Nephron progenitor cell (in vitro differentiated cells): ENCODE results near the gene KCNMA1.

Experiments used
- DNase-seq: peaks from one replicate; pipeline ENCODE4 v3.0.0; 2021
- H3K27ac Mint-ChIP-seq: 2 replicates; pipeline ENCODE4 v1.8.0; 2021; ENCODE audit warnings: mild to moderate bottlenecking, moderate library complexity, mixed read lengths
- H3K27me3 Mint-ChIP-seq: 2 replicates; pipeline ENCODE4 v1.8.0; 2021; ENCODE audit warnings: mild to moderate bottlenecking, low read depth, mixed read lengths; ENCODE audit not compliant: poor library complexity
- H3K36me3 Mint-ChIP-seq: 2 replicates; pipeline ENCODE4 v1.8.0; 2021; ENCODE audit warnings: low read depth, mixed read lengths
- H3K4me1 Mint-ChIP-seq: 2 replicates; pipeline ENCODE4 v1.8.0; 2021; ENCODE audit warnings: mixed read lengths
- H3K4me3 Mint-ChIP-seq: 2 replicates; pipeline ENCODE4 v1.8.0; 2021; ENCODE audit warnings: mild to moderate bottlenecking, moderate library complexity, mixed read lengths
- H3K9me3 Mint-ChIP-seq: 2 replicates; pipeline ENCODE4 v1.8.0; 2021; ENCODE audit warnings: mild to moderate bottlenecking, moderate library complexity, mixed read lengths
- TF ChIP-seq, protein P1 (sequence below): fragments of 200-600 bp; sonication (generic); IDR thresholded peaks from 2 replicates; pipeline ENCODE4 v1.5.0; 2021; ENCODE audit warnings: antibody characterized with exemption

The KCNMA1 gene

DNA sequence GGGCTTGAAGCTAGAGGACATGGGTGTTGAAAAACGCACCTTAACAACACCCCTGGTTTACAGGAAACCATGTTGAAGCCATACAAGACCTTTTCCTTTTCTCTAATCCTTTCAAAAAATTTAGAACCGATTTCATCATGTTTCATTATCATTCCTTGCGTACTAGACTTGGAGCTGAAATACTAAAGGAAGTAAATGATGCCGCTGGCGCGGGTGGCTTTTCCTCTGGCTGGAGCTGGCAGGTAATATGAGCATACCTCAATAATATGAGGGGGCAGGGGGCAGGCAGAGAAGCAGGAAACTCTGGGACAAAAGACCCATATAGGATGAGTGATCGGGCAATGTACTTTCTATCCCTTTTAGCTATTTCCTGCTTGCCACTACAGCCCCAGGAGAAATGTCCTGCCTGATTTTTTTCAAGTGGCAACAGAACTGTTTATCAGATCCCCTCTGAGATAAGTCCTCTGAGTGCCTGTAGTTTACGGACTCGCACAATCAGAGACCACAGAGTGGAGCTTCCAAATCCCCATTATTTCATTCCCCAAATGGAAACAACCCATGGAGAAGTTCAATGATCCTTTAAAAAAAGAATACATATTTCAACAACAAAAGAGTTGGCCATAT, 450.1 kb downstream of the KCNMA1 start:
- peak overlapping the region; percentile 28 for H3K27ac Mint-ChIP-seq
- H3K4me3 Mint-ChIP-seq: no peak overlapping the region
- peaks cover 15% of the 10 kb centered on the region for H3K4me1 Mint-ChIP-seq
- H3K36me3 Mint-ChIP-seq: no peaks in the 10 kb centered on the region
- H3K9me3 Mint-ChIP-seq: no peaks in the 10 kb centered on the region
- H3K27me3 Mint-ChIP-seq: peaks cover 5% of the 10 kb centered on the region
- TF ChIP-seq, protein P1, sequence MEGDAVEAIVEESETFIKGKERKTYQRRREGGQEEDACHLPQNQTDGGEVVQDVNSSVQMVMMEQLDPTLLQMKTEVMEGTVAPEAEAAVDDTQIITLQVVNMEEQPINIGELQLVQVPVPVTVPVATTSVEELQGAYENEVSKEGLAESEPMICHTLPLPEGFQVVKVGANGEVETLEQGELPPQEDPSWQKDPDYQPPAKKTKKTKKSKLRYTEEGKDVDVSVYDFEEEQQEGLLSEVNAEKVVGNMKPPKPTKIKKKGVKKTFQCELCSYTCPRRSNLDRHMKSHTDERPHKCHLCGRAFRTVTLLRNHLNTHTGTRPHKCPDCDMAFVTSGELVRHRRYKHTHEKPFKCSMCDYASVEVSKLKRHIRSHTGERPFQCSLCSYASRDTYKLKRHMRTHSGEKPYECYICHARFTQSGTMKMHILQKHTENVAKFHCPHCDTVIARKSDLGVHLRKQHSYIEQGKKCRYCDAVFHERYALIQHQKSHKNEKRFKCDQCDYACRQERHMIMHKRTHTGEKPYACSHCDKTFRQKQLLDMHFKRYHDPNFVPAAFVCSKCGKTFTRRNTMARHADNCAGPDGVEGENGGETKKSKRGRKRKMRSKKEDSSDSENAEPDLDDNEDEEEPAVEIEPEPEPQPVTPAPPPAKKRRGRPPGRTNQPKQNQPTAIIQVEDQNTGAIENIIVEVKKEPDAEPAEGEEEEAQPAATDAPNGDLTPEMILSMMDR: no peak
- no peak for DNase-seq

DNA sequence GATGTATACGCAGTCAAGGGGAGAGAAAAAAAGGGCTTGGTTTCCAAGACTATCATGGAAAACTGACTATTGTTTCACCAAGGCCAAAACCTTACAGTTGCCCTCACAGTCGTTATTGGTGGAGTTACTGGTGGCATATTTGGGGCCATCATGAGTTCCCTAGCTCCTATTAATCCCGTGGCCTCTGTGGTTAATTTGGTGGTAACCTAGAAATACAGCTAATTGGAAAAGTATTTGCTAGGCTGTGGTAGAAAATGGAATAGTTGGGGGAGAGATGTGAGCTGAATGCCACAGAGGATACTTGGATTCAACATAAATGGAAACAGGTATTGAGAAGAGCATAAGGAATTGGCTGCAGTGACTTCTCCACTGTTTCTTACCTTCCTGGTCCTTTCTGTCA, 450.7 kb downstream of the KCNMA1 start:
- H3K9me3 Mint-ChIP-seq: no peaks in the 10 kb centered on the region
- DNase-seq: no peak
- no peak overlapping the region for H3K4me3 Mint-ChIP-seq
- TF ChIP-seq, protein P1: no peak
- no peak overlapping the region for H3K27ac Mint-ChIP-seq
- peaks cover 4% of the 10 kb centered on the region for H3K27me3 Mint-ChIP-seq
- H3K4me1 Mint-ChIP-seq: peaks cover 9% of the 10 kb centered on the region
- no peaks in the 10 kb centered on the region for H3K36me3 Mint-ChIP-seq

DNA sequence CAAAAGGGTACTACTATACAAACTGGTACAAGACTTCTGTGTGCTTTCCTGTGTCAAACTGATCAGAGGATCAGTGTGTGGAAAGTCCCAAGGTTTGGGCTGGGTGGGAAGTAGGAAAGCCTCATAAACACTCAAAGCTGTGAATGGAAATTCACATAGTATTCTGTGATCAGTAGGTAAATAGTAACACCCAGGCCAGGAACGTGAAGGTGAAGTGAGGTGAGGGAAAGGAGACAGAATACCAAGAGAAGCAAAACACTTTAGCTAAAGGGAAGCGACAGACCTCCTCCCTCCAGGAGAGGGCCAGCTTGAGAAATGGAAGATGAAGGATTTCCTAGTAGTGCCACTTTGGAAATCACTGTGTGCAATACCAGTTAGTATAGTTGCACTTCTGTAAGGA, 451.9 kb downstream of the KCNMA1 start:
- Mint-ChIP-seq H3K4me3 (no peak overlapping the region), H3K36me3 (no peaks in the 10 kb centered on the region), H3K9me3 (no peaks in the 10 kb centered on the region), H3K27me3 (peaks cover 4% of the 10 kb centered on the region), H3K4me1 (peaks cover 9% of the 10 kb centered on the region), H3K27ac (no peak overlapping the region)
- DNase-seq: no peak
- TF ChIP-seq, protein P1: no peak

DNA sequence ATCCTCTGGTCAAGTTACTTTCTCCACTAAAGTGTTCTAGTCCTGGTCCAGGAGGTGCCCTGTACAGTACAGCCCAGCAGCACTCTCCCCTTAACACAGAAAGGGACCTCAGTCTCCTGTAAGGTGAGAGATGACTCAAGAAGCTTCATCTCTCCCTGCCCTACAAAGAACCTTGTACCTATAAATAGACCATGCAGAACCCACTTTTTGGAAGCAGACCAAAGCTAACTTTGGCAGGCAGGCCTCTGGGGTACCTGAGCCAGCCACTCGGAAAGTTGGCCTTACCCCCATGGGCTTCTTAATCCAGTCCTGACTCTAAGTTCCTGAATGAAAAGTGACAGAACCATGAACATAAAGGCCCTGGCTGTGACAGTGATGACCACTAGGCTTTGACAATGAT, 454.8 kb downstream of the KCNMA1 start:
- Mint-ChIP-seq H3K4me1 (peaks cover 13% of the 10 kb centered on the region), H3K36me3 (no peaks in the 10 kb centered on the region), H3K27ac (no peak overlapping the region), H3K9me3 (no peaks in the 10 kb centered on the region), H3K4me3 (no peak overlapping the region), H3K27me3 (peaks cover 17% of the 10 kb centered on the region)
- no peak for DNase-seq
- TF ChIP-seq, protein P1: no peak

DNA sequence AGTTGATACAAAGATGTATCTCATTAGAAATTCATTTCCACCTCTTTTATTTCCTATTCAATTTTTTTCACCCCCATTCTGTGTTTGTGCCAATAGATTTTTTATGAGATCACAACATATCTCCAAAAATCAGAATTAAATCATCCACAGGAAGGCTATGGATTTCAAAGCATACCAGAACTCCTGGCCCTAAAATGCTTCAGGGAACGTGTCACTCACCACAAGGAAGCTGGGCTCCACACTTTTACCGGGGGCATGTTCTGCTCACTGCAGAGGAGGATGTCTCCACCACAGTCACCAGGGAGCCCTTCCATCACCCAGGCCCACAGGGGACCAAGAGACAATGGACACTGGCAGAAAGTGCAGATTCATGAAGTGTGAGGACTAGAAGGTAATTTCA, 456.8 kb downstream of the KCNMA1 start:
- peaks cover 29% of the 10 kb centered on the region for H3K27me3 Mint-ChIP-seq
- peaks cover 4% of the 10 kb centered on the region for H3K9me3 Mint-ChIP-seq
- no peaks in the 10 kb centered on the region for H3K36me3 Mint-ChIP-seq
- TF ChIP-seq, protein P1: no peak
- DNase-seq: no peak
- no peak overlapping the region for H3K4me3 Mint-ChIP-seq
- H3K27ac Mint-ChIP-seq: no peak overlapping the region
- H3K4me1 Mint-ChIP-seq: peaks cover 7% of the 10 kb centered on the region

DNA sequence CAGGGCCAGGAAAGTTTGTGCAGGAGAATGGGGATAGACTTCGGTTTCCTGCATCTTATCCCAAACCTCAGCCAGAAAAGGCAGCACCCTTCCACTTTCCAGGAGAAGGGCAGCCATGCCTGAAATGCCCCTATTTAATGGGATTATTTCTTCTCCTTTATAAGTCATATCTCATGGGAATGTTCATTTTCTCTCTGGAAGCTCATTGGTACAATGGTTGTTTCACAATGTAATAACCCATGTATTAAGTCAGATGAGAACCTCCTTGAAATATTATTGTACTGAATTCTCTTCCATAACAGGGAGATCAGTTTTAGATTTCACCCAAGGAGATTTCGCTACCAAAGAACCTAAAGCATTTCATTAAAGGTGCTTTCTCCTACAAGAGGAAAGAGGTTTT, 457.5 kb downstream of the KCNMA1 start:
- no peak overlapping the region for H3K27ac Mint-ChIP-seq
- H3K4me1 Mint-ChIP-seq: peaks cover 7% of the 10 kb centered on the region
- no peak overlapping the region for H3K4me3 Mint-ChIP-seq
- H3K27me3 Mint-ChIP-seq: peaks cover 29% of the 10 kb centered on the region
- TF ChIP-seq, protein P1: no peak
- no peak for DNase-seq
- H3K9me3 Mint-ChIP-seq: peaks cover 4% of the 10 kb centered on the region
- H3K36me3 Mint-ChIP-seq: no peaks in the 10 kb centered on the region
